Activated T-cell treated with anti-CD3 and anti-CD28 coated beads, Interleukin-2, amount 50 U/mL, for 1 hour (primary cell): ENCODE results near the gene RAB3A.
A peak's percentile ranks its signal among the peaks of the same experiment; 100 is the strongest.

Experiments used
- DNase-seq: peaks from one replicate; pipeline ENCODE4 v3.0.0-alpha.2; 2020

The RAB3A gene

DNA sequence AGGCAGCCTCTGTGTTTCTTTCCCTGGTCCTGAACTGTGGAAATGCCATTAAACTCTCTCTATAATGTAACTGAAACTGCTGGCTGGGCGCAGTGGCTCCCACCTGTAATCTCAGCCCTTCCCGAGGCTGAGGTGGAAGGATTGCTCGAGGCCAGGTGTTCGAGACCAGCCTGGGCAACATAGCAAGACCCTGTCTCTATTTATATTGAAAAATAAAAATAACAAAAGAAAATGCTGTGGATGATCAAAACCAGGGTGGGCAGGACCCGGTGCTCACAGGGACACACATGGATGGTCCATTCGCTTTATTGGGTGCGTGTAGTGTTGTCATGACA is 7.4 kb downstream of the RAB3A start:
- DNase-seq, result no peak

DNA sequence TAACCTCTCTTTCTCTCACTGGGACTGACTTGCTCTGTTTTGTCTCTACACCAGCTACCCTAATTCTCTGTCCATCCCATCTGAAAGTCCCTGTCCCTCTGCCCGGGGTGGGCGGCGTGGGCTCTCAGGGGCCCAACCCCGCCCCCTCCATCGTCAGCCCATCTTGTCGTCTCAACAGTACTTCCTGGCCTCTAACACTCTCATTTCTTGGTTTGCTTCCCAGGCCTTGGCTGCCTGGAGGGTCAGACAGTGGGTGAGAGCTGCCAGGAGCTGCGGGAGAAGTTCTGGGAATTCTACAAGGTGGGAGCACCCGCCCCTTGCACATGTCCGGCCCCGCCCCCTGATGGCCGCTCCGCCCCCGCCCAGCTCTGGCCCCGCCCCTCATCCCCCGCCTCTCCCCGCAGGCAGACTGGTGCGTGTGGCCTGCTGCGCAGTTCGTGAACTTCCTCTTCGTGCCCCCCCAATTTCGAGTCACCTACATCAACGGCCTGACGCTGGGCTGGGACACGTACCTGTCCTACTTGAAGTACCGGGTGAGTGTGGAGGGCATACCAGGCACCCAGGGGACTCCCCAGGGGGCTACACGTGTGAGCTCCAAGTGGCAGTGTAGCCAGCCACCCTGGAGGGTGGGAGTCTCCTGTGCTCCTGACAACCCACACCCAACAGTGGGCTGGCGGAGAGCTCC is 9.1 kb downstream of the RAB3A start:
- peak; percentile 39 for DNase-seq

DNA sequence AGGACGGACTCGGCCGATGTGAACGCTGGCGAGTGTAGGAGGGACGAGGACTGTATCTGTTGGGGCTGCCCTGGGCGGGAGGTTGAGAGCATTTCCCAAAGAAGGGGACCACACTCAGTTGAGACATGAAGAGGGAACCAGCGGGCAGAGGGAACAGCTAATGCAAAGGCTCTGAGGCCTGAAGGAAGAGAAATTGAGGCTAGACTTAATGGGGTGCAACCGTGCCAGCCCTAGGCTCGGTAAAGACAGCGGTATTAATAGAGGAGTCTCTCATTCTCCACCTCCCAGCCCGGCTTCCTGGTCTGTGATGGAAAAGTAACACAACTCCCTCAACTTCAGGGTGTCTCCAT is 9.7 kb downstream of the RAB3A start:
- DNase-seq, result no peak

DNA sequence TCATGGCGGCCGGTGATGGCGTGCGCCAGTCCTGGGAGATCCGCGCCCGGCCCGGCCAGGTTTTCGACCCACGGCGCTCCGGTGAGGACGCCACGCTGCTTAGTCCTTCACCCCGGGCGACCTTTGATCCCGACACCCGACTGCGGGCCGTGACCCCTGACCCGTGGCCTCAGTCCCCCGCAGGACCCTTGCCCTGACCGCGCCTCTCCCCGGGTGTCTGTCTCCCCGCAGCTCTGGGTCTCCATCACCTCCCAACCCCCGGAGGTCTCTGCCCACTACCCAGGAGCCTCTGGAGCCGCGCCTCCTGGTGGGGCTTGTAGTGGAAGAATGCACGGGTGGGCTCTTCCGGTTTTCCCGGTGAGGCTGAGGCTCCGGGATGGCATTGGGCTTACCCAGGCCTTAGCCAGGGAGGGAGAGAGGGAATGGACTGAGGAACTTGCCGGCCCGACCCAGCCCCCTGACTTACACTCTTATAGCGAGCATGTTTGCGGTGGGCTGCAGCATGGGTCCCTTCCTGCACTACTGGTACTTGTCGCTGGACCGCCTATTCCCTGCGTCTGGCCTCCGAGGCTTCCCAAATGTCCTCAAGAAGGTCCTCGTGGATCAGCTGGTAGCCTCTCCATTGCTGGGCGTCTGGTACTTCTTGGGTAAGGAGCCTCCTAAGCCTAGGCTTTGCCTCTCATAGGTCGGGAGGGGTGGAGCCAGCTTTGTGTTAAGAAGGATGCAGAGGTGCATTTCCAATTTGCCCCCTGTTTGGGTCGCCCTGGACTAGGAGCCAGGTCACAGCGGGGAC is 10.3 kb downstream of the RAB3A start:
- no peak for DNase-seq

DNA sequence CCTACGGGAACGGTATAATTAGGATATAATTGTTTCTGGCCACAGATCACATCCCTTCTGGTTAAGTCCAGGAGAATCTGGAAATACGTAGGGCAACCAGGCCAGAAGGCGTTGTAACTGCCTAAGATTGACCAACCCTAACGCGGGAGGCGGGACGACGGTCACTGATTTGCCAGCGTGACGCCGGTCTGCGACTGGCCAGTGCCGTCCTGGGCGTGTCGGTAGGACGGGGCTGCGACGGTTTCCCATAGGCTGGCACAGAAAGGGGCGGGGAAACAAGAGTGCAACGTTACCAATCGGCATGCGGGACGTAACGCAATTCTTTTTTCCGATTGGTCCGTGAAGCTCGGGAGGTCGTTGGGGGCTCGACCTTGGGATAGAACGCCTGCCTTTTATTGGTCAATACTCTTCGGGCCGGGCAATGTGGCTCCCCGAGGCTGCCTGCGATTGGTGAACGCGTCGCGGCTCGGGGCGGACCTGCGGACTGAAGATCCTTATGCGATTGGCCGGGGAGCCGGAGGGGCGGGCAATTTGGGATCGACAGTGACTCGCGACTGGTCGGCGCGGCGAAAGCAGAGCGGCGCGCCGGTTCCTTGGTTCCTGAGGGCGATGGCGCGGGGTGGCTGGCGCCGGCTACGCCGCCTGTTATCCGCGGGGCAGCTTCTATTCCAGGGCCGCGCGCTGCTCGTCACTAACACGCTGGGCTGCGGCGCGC is 11.0 kb downstream of the RAB3A start, which contains the start of gene MPV17L2:
TSS of gene MPV17L2 (plus strand) at position 546 of the 715 bp plus-strand sequence. CDS start at position 610, 64 bp downstream.
- DNase-seq, result peak; percentile 95

DNA sequence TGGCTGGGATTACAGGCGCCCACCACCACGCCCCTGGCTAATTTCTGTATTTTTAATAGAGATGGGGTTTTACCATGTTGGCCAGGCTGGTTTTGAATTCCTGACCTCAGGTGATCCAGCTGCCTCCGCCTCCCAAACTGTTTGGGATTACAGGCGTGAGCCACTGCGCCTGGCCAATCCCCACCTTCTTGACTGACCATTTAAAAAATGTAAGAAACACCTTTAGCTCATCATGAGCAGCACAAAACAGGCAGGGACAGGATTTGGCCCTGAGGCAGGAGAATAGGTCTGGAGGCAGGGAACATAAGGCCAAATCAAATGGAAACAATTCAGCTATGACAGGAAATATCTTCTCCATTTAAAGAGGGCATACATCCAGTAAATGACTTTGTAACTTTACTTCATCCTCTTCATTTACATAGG is 12.2 kb downstream of the RAB3A start:
- DNase-seq, result no peak

DNA sequence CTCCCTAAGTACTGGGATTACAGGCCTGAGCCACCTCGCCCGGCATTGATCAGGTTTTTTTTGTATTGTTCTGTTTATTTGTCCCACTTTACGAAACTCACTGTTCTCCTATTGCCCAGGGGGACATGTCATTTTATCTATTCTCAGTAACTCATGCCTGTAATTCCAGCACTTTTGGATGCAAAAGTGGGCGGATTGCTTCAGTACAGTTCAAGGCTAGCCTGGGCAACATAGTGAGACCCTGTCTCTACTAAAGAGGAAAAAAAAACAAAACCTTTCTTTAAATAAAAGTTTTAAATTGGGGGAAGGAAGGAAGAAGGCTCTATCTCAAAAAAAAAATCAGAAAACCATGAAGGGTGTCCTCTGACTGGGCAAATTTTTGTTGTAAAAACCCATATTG is 13.6 kb downstream of the RAB3A start:
- DNase-seq, result no peak

DNA sequence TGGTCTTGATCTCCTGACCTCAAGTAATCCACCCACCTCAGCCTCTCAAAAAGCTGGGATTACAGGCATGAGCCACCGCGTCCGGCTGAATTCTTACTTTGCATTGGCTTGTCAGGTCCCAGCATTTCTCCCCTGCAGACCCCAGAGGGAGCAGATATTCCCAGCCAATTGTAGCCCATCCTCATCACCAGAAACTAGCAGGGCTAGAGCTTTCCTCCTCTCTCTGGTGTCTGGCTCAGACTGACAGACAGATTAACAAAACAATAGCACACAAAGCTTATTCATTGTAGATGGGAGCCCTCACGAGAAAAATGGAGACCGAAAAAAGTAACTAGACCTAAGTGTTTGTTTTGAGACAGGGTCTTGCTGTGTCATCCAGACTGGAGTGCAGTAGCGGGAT is 18.3 kb downstream of the RAB3A start:
- DNase-seq, result no peak

DNA sequence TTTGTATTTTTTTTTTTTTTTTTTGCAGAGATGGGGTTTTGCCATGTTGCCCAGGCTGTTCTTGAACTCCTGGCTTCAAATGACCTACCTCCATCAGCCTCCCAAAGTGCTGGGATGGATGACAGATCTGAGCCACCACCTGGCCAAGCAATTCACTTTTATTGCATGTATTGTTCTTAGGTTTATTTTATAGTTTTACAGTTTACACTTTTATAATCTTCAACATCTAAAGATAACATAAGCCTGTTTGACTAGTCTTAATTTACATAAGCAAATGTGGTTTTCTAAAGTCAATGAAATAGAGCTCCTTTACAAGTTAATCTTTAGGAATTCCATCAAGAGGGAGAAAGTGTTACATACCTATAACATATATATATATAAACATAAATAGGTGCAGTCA is 20.3 kb downstream of the RAB3A start:
- DNase-seq, result no peak

DNA sequence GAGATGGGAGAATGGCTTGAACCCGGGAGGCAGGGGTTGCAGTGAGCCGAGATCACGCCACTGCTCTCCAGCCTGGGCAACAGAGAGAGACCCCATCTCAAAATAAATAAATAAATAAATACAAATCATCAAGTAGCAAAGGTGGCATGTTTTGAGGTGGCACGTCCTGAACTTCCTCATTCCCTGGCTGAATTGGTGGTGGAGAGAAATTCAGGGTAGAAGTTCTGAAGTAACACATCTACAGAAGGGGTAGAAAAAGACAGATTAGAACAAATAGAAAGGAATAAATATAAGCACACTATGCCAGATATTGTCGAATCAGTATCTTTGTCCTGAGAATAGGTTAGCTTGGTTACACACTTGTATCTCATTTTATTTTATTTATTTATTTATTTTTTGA is 23.9 kb downstream of the RAB3A start:
- no peak for DNase-seq

DNA sequence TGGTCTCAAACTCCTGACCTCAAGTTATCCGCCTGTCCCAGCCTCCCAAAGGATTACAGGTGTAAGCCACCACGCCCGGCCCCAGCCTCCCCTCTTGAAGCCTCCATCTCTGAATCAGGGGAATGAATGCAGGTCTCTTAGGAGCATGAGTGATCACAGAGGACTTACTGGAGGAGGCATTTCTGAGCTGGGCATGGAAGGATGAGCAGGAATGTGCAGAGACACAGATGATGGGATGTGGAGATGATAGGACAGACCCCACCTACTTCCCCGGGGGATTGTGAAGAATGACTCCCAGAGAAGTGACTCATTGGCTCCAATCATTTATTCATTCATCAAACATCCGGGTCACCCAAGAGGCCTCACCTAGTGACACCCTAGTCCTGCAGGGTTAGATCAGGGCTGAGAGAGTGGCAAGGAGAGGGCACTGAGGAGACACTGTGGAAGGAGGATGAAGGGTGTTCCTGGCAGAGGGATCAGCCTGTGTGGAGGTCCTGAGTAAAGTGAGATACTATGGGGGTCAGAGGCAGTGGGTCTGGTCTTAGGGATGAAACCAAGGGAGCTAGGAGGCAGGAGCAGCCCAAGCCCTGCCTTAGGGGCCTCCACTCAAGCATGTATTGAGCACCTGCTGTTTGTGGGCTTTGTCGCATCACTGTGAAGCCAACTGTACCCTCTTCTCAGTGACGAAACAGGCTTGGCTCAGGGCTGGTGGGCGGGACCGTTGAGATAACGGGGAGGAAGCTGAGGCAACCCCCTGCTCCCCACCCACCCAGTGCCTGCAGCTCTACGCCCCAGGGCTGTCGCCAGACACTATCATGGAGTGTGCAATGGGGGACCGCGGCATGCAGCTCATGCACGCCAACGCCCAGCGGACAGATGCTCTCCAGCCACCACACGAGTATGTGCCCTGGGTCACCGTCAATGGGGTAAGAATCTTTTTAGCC is 27.2 kb downstream of the RAB3A start:
- no peak for DNase-seq

DNA sequence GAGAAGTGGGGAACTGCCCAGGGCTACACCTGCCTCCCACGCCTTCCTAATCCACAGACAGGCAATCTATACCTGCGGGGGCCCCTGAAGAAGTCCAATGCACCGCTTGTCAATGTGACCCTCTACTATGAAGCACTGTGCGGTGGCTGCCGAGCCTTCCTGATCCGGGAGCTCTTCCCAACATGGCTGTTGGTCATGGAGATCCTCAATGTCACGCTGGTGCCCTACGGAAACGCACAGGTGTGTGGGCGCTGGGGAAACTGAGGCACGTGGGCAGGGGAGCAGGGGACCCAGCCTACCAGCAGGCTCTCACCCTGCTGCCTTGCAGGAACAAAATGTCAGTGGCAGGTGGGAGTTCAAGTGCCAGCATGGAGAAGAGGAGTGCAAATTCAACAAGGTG is 28.9 kb downstream of the RAB3A start:
- no peak for DNase-seq

DNA sequence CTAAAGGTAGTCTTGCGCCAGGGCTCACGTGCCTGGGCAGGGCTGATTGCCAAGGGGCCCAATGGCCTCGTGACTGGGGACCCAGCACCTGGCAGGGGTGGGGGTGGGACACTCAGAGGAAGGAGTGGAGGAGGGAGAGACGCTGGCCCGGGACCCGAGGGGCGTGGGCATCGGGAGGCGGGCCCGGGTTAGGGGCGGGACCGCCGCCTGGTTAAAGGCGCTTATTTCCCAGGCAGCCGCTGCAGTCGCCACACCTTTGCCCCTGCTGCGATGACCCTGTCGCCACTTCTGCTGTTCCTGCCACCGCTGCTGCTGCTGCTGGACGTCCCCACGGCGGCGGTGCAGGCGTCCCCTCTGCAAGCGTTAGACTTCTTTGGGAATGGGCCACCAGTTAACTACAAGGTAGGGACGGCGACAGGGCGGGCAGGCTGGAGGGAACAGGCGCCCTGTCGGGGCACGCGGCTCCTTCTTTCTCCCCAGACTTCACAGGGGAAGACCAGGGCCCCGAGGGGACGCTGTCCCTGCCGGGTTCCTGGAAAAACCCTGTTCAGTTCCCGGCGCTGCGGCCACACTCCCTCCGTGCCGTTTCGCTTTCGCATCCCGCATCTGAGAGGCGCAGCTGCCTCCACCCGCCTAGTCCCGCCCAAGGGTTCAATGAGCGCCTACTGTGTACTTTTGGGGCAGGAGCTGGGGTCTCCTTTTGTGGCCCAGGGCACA is 30.1 kb downstream of the RAB3A start, which contains the start of gene IFI30:
TSS of gene IFI30 (plus strand) at position 242 of the 717 bp plus-strand sequence. CDS start at position 271, 29 bp downstream.
- DNase-seq, result peak; percentile 69

DNA sequence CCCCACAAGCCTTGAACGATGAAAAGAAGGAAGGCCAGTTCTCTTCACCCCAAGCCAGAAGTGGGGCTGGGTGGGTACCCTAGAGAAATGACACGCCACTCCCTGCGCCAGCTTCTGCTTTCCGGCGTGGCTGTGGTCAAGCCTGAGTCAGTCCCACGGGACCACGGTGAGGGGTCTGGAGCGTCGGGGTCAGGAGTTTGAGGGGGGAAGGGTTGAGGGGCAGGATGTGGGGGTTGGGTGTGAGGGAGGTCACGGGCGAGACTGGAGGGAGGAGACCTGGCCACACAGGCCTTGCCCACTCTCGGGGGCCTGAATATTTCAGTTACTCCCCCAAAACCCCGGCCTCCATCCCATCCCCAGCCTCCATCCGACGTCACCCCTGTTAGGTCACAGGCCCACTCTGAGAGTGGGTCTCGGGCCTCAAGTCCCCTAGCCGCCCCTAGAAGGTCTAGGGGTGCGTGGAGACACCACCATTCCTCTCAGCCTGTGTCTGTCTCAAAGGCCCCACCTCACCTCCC is 30.7 kb downstream of the RAB3A start:
- no peak for DNase-seq

DNA sequence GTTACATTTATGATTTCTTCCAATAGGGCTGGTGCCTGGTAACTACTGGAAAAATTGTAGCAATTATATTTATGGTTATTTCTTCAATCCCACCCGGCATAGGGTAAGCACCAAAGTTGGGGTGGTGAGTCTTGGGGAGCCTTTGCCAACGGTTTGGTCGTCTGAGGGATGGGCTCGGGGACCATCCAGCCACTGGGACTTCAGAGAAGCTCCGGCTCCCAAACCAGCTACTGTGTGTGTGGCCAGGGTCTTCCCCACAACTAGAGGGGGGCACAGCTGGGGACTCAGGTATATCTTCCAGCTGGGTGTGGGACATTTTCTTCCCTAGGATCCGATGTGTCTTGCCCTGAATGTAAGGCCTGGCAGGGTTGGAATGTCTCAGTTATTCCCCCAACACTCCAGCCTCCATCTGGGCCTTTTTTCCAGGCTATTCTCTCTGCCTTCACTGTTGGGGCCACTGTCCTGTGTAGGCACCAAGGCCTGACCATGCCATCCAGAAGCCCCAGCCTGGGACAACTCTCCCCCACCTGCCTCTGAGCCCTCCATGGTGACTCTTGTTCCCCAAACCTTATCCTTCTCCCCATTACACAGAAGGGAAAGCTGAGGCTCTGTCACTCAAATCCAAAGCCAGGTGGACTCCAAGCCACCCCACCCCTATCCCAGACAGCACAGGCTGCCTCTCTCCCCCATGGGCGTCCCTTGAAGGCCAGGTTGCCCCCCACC is 31.4 kb downstream of the RAB3A start:
- no peak for DNase-seq

DNA sequence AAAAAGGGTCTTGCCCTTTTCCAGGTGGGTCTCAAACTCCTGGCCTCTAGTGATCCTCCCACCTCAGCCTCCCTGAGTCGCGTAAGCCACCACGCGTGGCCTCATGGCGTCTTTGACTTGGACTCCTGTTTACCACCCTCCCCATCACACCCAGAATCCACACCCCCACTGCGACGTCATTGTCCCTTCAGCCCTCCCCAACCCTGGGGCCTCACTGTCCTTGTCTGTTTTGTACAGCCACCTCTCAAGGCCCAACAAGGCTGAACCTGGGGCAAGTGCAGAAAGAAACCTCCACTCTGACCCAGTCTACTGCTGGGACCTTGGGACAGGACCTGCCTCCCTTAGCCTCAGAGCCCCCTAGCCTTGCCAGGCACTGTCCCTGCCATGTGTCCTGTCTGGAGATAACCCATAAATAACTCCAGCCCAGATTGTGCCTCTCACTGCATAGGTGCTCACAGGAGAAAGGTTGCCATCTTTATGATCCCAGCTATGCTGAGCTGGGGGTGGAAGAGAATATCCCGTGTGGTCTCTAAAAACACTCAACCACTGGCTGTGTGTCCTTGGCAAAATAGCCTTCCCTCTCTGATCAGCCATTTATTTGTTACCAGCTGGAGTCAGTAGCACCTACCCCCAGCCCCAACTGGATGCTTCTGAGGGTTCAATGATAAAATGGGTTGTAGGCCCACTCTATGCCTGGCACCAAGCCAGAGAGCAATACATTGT is 32.1 kb downstream of the RAB3A start:
- no peak for DNase-seq

DNA sequence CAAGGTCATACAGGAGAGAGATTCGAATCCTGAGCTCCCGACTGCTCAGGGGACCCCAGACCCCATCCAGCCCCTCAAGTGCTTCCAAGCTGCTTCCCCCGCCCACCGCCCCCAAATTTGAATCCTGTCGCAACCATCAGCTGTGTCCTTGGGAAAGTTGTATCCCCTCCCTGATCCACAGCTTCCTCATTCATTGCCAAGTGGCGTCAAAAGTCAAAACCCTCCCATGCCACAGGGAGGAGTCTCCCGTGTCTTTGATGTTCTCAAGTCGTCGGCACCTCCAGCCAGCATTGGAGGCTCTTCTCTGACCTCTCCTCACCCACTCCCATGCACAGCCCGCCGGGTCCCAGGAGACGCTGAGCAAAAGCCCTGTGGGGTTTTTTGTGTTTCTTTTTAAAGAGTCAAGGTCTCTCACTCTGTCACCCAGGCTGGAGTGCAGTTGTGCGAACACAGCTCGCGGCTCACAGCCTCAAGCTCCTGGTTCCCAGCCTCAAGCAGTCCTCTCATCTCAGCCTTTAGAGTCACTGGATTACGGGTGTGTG is 33.1 kb downstream of the RAB3A start:
- no peak for DNase-seq

DNA sequence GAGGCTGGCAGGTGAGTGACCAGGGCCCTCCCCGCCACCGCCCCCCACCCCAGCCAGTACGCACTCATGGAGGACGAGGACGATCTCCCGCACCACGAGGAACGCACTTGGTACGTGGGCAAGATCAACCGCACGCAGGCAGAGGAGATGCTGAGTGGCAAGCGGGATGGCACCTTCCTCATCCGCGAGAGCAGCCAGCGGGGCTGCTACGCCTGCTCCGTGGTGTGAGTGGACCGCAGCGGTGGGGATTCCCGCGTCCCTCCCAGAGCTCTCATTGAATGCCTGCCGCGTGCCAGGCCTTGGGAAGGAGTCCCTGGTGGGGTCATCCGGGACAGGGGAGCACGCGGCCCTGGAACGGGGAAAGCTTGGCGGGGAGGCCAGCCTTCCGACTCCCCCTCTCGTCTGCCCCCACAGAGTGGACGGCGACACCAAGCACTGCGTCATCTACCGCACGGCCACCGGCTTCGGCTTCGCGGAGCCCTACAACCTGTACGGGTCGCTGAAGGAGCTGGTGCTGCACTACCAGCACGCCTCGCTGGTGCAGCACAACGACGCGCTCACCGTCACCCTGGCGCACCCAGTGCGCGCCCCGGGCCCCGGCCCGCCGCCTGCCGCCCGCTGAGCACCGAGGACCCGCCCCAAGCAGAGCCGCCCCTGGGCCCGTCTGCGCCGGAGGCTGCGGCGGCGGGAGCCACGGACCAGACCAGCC is 35.0 kb downstream of the RAB3A start:
- no peak for DNase-seq

DNA sequence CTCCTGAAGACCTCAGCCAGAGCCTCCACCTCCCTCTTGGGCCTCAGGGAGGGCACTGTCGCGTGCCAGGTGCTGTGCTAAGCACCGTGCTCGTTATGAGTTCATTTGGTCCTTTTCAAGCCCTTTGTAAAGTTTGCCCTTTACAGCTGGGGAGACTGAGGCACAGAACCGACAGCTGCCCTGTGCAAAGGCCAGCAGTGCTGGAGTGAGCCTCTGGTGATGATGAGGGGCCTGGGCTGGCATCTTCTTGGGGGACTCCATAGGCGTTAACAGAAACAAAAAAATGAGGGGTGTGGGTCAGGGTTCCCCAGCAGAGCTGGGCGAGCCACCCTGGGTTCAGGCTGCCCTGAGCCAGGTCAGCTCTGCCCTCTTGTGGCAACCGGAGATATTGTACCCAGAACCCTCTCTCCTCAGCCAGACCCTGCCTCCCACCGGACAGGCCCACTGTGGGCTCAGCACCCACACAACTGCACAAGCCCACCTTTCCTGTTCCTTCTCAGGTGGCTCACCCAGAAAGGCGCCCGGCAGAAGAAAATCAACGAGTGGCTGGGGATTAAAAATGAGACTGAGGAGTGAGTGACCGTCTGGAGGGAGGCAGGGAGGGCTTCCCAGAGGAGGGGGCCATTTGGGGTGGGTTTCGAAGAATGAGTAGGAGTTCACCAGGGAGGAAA is 35.7 kb downstream of the RAB3A start:
- peak; percentile 65 for DNase-seq
